C4-2B (cell line): ENCODE results near the gene POMT1.

Experiments used
- CTCF ChIP-seq: fragments of 450-650 bp; conservative IDR thresholded peaks from 2 replicates; pipeline ENCODE4 v1.5.1; 2017; ENCODE audit warnings: mild to moderate bottlenecking
- ZFX ChIP-seq: fragments of 450-650 bp; IDR thresholded peaks from 2 replicates; pipeline ENCODE4 v1.6.1; 2017

- no peak for TF ChIP-seq CTCF
- TF ChIP-seq ZFX = no peak
Observed at GRCh38 chr9:131475111-131475955, 27.4 kb upstream of the POMT1 start.
